Upper lobe of right lung (tissue), 1 donor: ENCODE data around the gene EWSR1. TPM values are rescaled to one million over a fixed set of nuclear protein-coding genes. Genes with fewer than 3 reads are reported as not detected.

Experiments
- ATAC-seq: fragments of 200-7000 bp; cut with Tn5 transposase; one replicate; pipeline ENCODE4 v1.9.1; 2020; ENCODE audit warnings: mild to moderate bottlenecking, moderate library complexity
- DNase-seq: peaks from one replicate; pipeline ENCODE4 v3.0.0-alpha.2; 2020
- H3K27ac ChIP-seq: fragments of 200-600 bp; one replicate; pipeline ENCODE4 v1.8.0; 2022
- H3K27me3 ChIP-seq: fragments of 200-600 bp; one replicate; pipeline ENCODE4 v1.8.0; 2022; ENCODE audit warnings: mild to moderate bottlenecking
- H3K36me3 ChIP-seq: fragments of 200-600 bp; one replicate; pipeline ENCODE4 v1.8.0; 2022
- H3K4me1 ChIP-seq: fragments of 200-600 bp; one replicate; pipeline ENCODE4 v1.8.0; 2022
- H3K4me3 ChIP-seq: fragments of 200-600 bp; one replicate; pipeline ENCODE4 v1.8.0; 2022; ENCODE audit warnings: mild to moderate bottlenecking
- H3K9me3 ChIP-seq: fragments of 200-600 bp; one replicate; pipeline ENCODE4 v1.8.0; 2022
- intact Hi-C: fragments of 100-400 bp; cut with DNase I; formaldehyde crosslinking; loops from one replicate; pipeline ENCODE4 v1.11.0; 2022
- total RNA-seq: library from RNA; stranded (reverse); fragmentation: NEBNext Ultra II Directional; extraction: Animal tissue kit (Norgen Biotek cat#: 25700); gene quantifications from one replicate; pipeline ENCODE4 v1.2.1, GENCODE V29; 2021
- TF ChIP-seq, protein P1 (sequence below): fragments of 200-600 bp; IDR thresholded peaks from one replicate; pipeline ENCODE4 v1.8.0; 2022; ENCODE audit warnings: antibody characterized with exemption
- donor health status: DM: no; HTN: yes; CAD: no; lungs with severe emphysema.

EWSR1 gene
- total RNA-seq, 1 donor from 2014 or later = 149 TPM

DNA sequence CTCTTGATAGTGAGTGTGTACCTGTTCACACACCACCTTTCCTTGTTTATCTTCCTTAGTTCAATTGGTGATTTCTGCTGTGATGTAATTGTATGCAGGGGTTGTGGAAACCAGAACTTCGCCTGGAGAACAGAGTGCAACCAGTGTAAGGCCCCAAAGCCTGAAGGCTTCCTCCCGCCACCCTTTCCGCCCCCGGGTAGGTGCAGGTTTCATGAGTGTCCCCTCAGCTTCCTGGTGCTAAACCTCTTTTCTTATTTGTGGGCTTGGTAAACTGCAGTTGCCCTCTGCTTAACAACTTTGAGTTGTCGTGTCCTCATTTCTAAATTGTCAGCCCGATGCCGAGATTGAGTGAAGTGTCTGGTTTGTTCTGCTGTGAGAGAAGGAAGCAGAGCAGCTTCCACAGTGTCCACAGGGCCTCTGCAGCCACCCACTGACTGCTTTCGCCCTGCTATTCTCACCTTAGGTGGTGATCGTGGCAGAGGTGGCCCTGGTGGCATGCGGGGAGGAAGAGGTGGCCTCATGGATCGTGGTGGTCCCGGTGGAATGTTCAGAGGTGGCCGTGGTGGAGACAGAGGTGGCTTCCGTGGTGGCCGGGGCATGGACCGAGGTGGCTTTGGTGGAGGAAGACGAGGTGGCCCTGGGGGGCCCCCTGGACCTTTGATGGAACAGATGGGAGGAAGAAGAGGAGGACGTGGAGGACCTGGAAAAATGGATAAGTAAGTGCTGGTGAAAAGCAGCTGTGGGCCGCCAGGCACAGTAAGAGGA is 31.2 kb downstream of the EWSR1 start:
- intact Hi-C loops = no loop called here
- Histone ChIP-seq H3K4me3 (no peak overlapping the region), H3K4me1 (peaks cover 16% of the 10 kb centered on the region), H3K27me3 (no peaks in the 10 kb centered on the region), H3K36me3 (peaks cover 68% of the 10 kb centered on the region), H3K9me3 (no peaks in the 10 kb centered on the region), H3K27ac (no peak overlapping the region)
- TF ChIP-seq, protein P1, sequence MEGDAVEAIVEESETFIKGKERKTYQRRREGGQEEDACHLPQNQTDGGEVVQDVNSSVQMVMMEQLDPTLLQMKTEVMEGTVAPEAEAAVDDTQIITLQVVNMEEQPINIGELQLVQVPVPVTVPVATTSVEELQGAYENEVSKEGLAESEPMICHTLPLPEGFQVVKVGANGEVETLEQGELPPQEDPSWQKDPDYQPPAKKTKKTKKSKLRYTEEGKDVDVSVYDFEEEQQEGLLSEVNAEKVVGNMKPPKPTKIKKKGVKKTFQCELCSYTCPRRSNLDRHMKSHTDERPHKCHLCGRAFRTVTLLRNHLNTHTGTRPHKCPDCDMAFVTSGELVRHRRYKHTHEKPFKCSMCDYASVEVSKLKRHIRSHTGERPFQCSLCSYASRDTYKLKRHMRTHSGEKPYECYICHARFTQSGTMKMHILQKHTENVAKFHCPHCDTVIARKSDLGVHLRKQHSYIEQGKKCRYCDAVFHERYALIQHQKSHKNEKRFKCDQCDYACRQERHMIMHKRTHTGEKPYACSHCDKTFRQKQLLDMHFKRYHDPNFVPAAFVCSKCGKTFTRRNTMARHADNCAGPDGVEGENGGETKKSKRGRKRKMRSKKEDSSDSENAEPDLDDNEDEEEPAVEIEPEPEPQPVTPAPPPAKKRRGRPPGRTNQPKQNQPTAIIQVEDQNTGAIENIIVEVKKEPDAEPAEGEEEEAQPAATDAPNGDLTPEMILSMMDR = no peak
- DNase-seq (no peak), ATAC-seq (no peak)

GRCh38 chr22:29300467-29300806 is 32.4 kb downstream of the EWSR1 start:
- no peaks in the 10 kb centered on the region for H3K27me3 ChIP-seq
- H3K4me1 ChIP-seq = peaks cover 16% of the 10 kb centered on the region
- H3K36me3 ChIP-seq = peaks cover 57% of the 10 kb centered on the region
- H3K9me3 ChIP-seq = no peaks in the 10 kb centered on the region
- H3K27ac ChIP-seq = no peak overlapping the region
- ATAC-seq = no peak
- intact Hi-C loops = no loop called here
- TF ChIP-seq, protein P1 = no peak
- no peak for DNase-seq
- H3K4me3 ChIP-seq = no peak overlapping the region

DNA sequence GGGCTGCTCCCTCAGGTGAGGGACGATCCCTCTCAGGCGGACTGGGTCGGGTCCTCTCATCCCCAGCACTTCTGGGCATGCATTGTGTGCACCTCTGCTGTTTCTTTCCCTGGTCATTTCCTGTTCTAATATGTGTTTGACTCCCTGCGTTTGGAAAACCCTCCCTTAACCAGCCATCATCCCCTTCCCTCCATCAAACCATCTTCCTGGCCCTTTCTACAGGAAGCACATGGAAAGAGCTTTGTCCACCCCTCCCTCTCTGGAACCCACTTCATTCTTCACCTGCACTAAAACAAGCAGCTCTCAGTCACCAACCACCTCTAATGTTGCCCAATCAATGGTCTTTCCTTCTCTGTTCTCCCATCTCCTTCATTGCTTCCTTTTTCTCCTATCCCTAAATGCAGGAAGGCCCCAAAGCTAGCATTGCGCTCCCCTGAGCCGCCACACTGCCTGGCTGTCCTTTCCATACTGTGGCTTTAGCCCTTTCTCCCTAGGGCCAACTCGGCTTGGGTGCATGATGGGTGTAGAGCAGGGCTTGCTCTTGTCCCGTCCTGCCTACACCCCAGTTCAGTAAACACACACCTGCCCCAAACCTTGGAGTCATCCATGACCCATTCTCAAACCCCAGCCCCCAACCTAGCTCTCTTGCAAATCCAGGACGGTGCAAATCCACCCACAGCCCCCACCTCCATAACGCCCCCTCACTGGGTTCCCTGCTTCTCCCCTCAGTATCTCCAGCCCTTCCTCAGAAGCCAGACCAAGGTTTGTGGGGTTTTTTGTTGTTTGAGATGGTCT is 32.9 kb downstream of the EWSR1 start:
- Histone ChIP-seq H3K36me3 (peaks cover 51% of the 10 kb centered on the region), H3K27ac (no peak overlapping the region), H3K4me3 (no peak overlapping the region), H3K4me1 (peaks cover 16% of the 10 kb centered on the region), H3K27me3 (no peaks in the 10 kb centered on the region), H3K9me3 (no peaks in the 10 kb centered on the region)
- DNase-seq (no peak), ATAC-seq (no peak)
- intact Hi-C loops = no loop called here
- TF ChIP-seq, protein P1 = no peak

- H3K4me3 ChIP-seq = no peak overlapping the region
- H3K27ac ChIP-seq = no peak overlapping the region
- H3K9me3 ChIP-seq = no peaks in the 10 kb centered on the region
- TF ChIP-seq, protein P1 = no peak
- H3K4me1 ChIP-seq = peaks cover 16% of the 10 kb centered on the region
- no peak for ATAC-seq
- H3K36me3 ChIP-seq = peaks cover 43% of the 10 kb centered on the region
- H3K27me3 ChIP-seq = no peaks in the 10 kb centered on the region
- DNase-seq = no peak
- intact Hi-C loops = no loop called here
Measured at GRCh38 chr22:29301716-29302401, 33.8 kb downstream of the EWSR1 start.

GRCh38 chr22:29302402-29302680 is 34.3 kb downstream of the EWSR1 start:
- peaks cover 38% of the 10 kb centered on the region for H3K36me3 ChIP-seq
- no peak overlapping the region for H3K4me3 ChIP-seq
- H3K27me3 ChIP-seq = no peaks in the 10 kb centered on the region
- H3K27ac ChIP-seq = no peak overlapping the region
- TF ChIP-seq, protein P1 = no peak
- H3K4me1 ChIP-seq = peaks cover 16% of the 10 kb centered on the region
- H3K9me3 ChIP-seq = no peaks in the 10 kb centered on the region
- intact Hi-C loops = no loop called here
- no peak for DNase-seq
- ATAC-seq = no peak
